CD4-positive, alpha-beta memory T cell (primary cell): ENCODE data around the gene PLXNA2. TPM values are rescaled to one million over a fixed set of nuclear protein-coding genes. Genes with fewer than 3 reads are reported as not detected.

Experiments
- CTCF ChIA-PET: fragments of 350-600 bp; sonication (Branson Sonifier 250); formaldehyde crosslinking; loops from one replicate; lab custom pipeline; 2021; ENCODE audit warnings: inconsistent platforms; ENCODE audit not compliant: partially characterized antibody; lab: Charles Lee
- POLR2A ChIA-PET: fragments of 350-600 bp; sonication (Branson Sonifier 250); formaldehyde crosslinking; loops from one replicate; lab custom pipeline; 2021; ENCODE audit not compliant: partially characterized antibody; lab: Charles Lee
- DNase-seq, 5 donors: peaks; one replicate each; pipeline versions ENCODE4 v3.0.0 to v3.0.0-alpha.2; 2020 to 2022; ENCODE audit warnings: mixed read lengths in 1 of 5
- H3K27ac ChIP-seq: one replicate; pipeline ENCODE4 v1.7.0; 2013; ENCODE audit warnings: low read depth, low read length
- H3K27me3 ChIP-seq: 2 replicates; pipeline ENCODE4 v1.7.0; 2013; ENCODE audit warnings: mild to moderate bottlenecking, low read length, moderate library complexity; ENCODE audit not compliant: insufficient read depth
- H3K36me3 ChIP-seq: 2 replicates; pipeline ENCODE4 v1.7.0; 2013; ENCODE audit warnings: mild to moderate bottlenecking, low read length, moderate library complexity; ENCODE audit not compliant: insufficient read depth
- H3K4me1 ChIP-seq: 2 replicates; pipeline ENCODE4 v1.7.0; 2013; ENCODE audit warnings: mild to moderate bottlenecking, low read length, moderate library complexity; ENCODE audit not compliant: insufficient read depth
- H3K4me3 ChIP-seq, 2 donors: one replicate each; pipeline ENCODE4 v1.7.0; 2013; ENCODE audit warnings: low read length in 2 of 2, mild to moderate bottlenecking in 1 of 2
- H3K9me3 ChIP-seq, 2 donors: one replicate each; pipeline ENCODE4 v1.7.0; 2013; ENCODE audit warnings: low read length in 2 of 2, control low read depth in 1 of 2; ENCODE audit not compliant: control insufficient read depth in 1 of 2
- H3K27ac Mint-ChIP-seq, 7 donors: one replicate each; pipeline ENCODE4 v1.8.0; 2020 to 2021; ENCODE audit warnings: mixed read lengths in 7 of 7, mild to moderate bottlenecking in 6 of 7, inconsistent platforms in 3 of 7, moderate library complexity in 3 of 7
- H3K27me3 Mint-ChIP-seq, 2 donors: one replicate each; pipeline ENCODE4 v1.8.0; 2020 to 2021; ENCODE audit warnings: mixed read lengths in 2 of 2
- H3K36me3 Mint-ChIP-seq, 2 donors: one replicate each; pipeline ENCODE4 v1.8.0; 2020 to 2021; ENCODE audit warnings: mixed read lengths in 2 of 2, inconsistent platforms in 1 of 2, mild to moderate bottlenecking in 1 of 2
- H3K4me1 Mint-ChIP-seq, 4 donors: one replicate each; pipeline ENCODE4 v1.8.0; 2020 to 2021; ENCODE audit warnings: mixed read lengths in 4 of 4, mild to moderate bottlenecking in 1 of 4
- H3K4me3 Mint-ChIP-seq, 8 donors: one replicate each; pipeline ENCODE4 v1.8.0; 2020 to 2021; ENCODE audit warnings: mixed read lengths in 8 of 8, mild to moderate bottlenecking in 7 of 8, moderate library complexity in 6 of 8, inconsistent platforms in 3 of 8
- H3K9me3 Mint-ChIP-seq, 8 donors: one replicate each; pipeline ENCODE4 v1.8.0; 2020 to 2021; ENCODE audit warnings: mixed read lengths in 8 of 8, mild to moderate bottlenecking in 5 of 8, inconsistent platforms in 3 of 8, moderate library complexity in 1 of 8
- intact Hi-C: fragments of 100-400 bp; cut with micrococcal nuclease; formaldehyde crosslinking; loops from one replicate; pipeline ENCODE4 v1.15.1; 2023
- polyA plus RNA-seq, 2 donors: library from polyadenylated mRNA; unstranded; fragments of 300-500 nt; fragmentation: Illumina TruSeq; gene quantifications; one replicate each; pipeline ENCODE4 v1.2.3, GENCODE V29; 2021
- total RNA-seq, 2 experiments: library from RNA; stranded (reverse); gene quantifications; one replicate each; pipeline ENCODE4 v1.2.3, GENCODE V29; 2021

The PLXNA2 gene
- total and polyA plus RNA-seq, 4 experiments from 2014 or later = 0.10 to 4.0 (median 1.8) TPM

GRCh38 chr1:208272713-208273112 is 28.5 kb upstream of the PLXNA2 start:
- no peak overlapping the region for H3K4me3 Mint-ChIP-seq
- no peak overlapping the region for H3K27ac ChIP-seq
- H3K36me3 ChIP-seq = no peaks in the 10 kb centered on the region
- DNase-seq = no peak
- no peaks in the 10 kb centered on the region for H3K4me1 Mint-ChIP-seq
- H3K36me3 Mint-ChIP-seq = no peaks in the 10 kb centered on the region
- peaks cover 32 to 55% of the 10 kb centered on the region in 2 donors for H3K27me3 Mint-ChIP-seq
- H3K4me3 ChIP-seq = no peak overlapping the region
- no peaks in the 10 kb centered on the region for H3K27me3 ChIP-seq
- H3K9me3 Mint-ChIP-seq = no peaks in the 10 kb centered on the region
- H3K27ac Mint-ChIP-seq = no peak overlapping the region
- no peaks in the 10 kb centered on the region for H3K9me3 ChIP-seq
- intact Hi-C loops = no loop called here
- no peaks in the 10 kb centered on the region for H3K4me1 ChIP-seq
- CTCF ChIA-PET = no interaction called here
- POLR2A ChIA-PET = no interaction called here

GRCh38 chr1:208272311-208272710 is 28.1 kb upstream of the PLXNA2 start:
- peaks cover 32 to 56% of the 10 kb centered on the region in 2 donors for H3K27me3 Mint-ChIP-seq
- Histone ChIP-seq H3K36me3 (no peaks in the 10 kb centered on the region), H3K4me1 (no peaks in the 10 kb centered on the region), H3K27me3 (no peaks in the 10 kb centered on the region), H3K4me3 (no peak overlapping the region), H3K27ac (no peak overlapping the region), H3K9me3 (no peaks in the 10 kb centered on the region)
- ChIA-PET POLR2A (no interaction called here), CTCF (no interaction called here)
- H3K4me1 Mint-ChIP-seq = no peaks in the 10 kb centered on the region
- H3K36me3 Mint-ChIP-seq = no peaks in the 10 kb centered on the region
- H3K9me3 Mint-ChIP-seq = no peaks in the 10 kb centered on the region
- no peak overlapping the region for H3K4me3 Mint-ChIP-seq
- no peak overlapping the region for H3K27ac Mint-ChIP-seq
- intact Hi-C loops = no loop called here
- DNase-seq = no peak

- no peak for DNase-seq
- Histone ChIP-seq H3K9me3 (no peaks in the 10 kb centered on the region), H3K4me3 (no peak overlapping the region), H3K4me1 (no peaks in the 10 kb centered on the region), H3K27ac (no peak overlapping the region), H3K27me3 (no peaks in the 10 kb centered on the region), H3K36me3 (no peaks in the 10 kb centered on the region)
- Mint-ChIP-seq H3K4me3 (no peak overlapping the region), H3K36me3 (no peaks in the 10 kb centered on the region), H3K27me3 (peaks cover 25 to 51% of the 10 kb centered on the region in 2 donors), H3K27ac (no peak overlapping the region), H3K4me1 (no peaks in the 10 kb centered on the region), H3K9me3 (no peaks in the 10 kb centered on the region)
- ChIA-PET POLR2A (no interaction called here), CTCF (no interaction called here)
- intact Hi-C loops = no loop called here
These were observed 27.1 kb upstream of the PLXNA2 start for GRCh38 chr1:208271236-208271635.

GRCh38 chr1:208270651-208271141 is 26.5 kb upstream of the PLXNA2 start:
- Mint-ChIP-seq H3K27me3 (peaks cover 21 to 48% of the 10 kb centered on the region in 2 donors), H3K36me3 (no peaks in the 10 kb centered on the region), H3K9me3 (no peaks in the 10 kb centered on the region), H3K4me3 (no peak overlapping the region), H3K27ac (no peak overlapping the region), H3K4me1 (no peaks in the 10 kb centered on the region)
- Histone ChIP-seq H3K4me1 (no peaks in the 10 kb centered on the region), H3K27ac (no peak overlapping the region), H3K4me3 (no peak overlapping the region), H3K27me3 (no peaks in the 10 kb centered on the region), H3K36me3 (no peaks in the 10 kb centered on the region), H3K9me3 (no peaks in the 10 kb centered on the region)
- DNase-seq = no peak
- ChIA-PET POLR2A (no interaction called here), CTCF (interaction anchor here (1.2 kb wide), 1 partner anchor 26 kb away, joined by 3 read pairs; no protein-coding TSS in a partner anchor)
- intact Hi-C loops = no loop called here

- Mint-ChIP-seq H3K4me3 (no peak overlapping the region), H3K4me1 (no peaks in the 10 kb centered on the region), H3K27me3 (peaks cover 18 to 44% of the 10 kb centered on the region in 2 donors), H3K27ac (no peak overlapping the region), H3K36me3 (no peaks in the 10 kb centered on the region), H3K9me3 (no peaks in the 10 kb centered on the region)
- Histone ChIP-seq H3K27me3 (no peaks in the 10 kb centered on the region), H3K4me1 (no peaks in the 10 kb centered on the region), H3K4me3 (no peak overlapping the region), H3K27ac (no peak overlapping the region), H3K9me3 (no peaks in the 10 kb centered on the region), H3K36me3 (no peaks in the 10 kb centered on the region)
- ChIA-PET POLR2A (no interaction called here), CTCF (interaction anchor here (0.9 to 1.2 kb wide), 2 partner anchors 11 to 24 kb away, joined by 3 read pairs; no protein-coding TSS in a partner anchor)
- intact Hi-C loops = no loop called here
- DNase-seq = no peak
These were observed 25.1 kb upstream of the PLXNA2 start for GRCh38 chr1:208269338-208269666.

GRCh38 chr1:208268541-208269337 is 24.6 kb upstream of the PLXNA2 start:
- no peak overlapping the region for H3K4me3 ChIP-seq
- no peaks in the 10 kb centered on the region for H3K27me3 ChIP-seq
- no peak overlapping the region for H3K27ac ChIP-seq
- Mint-ChIP-seq H3K27ac (no peak overlapping the region), H3K9me3 (no peaks in the 10 kb centered on the region), H3K4me1 (no peaks in the 10 kb centered on the region), H3K36me3 (no peaks in the 10 kb centered on the region), H3K4me3 (no peak overlapping the region), H3K27me3 (peaks cover 18 to 41% of the 10 kb centered on the region in 2 donors)
- H3K9me3 ChIP-seq = no peaks in the 10 kb centered on the region
- H3K4me1 ChIP-seq = no peaks in the 10 kb centered on the region
- intact Hi-C loops = no loop called here
- CTCF ChIA-PET = no interaction called here
- DNase-seq = no peak
- H3K36me3 ChIP-seq = no peaks in the 10 kb centered on the region
- POLR2A ChIA-PET = no interaction called here

- POLR2A ChIA-PET = no interaction called here
- Mint-ChIP-seq H3K27me3 (peaks cover 20 to 35% of the 10 kb centered on the region in 2 donors), H3K4me3 (no peak overlapping the region), H3K9me3 (peaks cover 0 to 3% (median 1%) of the 10 kb centered on the region in 8 donors), H3K4me1 (no peaks in the 10 kb centered on the region), H3K36me3 (no peaks in the 10 kb centered on the region), H3K27ac (no peak overlapping the region)
- Histone ChIP-seq H3K27ac (no peak overlapping the region), H3K9me3 (no peaks in the 10 kb centered on the region), H3K36me3 (no peaks in the 10 kb centered on the region), H3K4me3 (no peak overlapping the region), H3K4me1 (no peaks in the 10 kb centered on the region), H3K27me3 (no peaks in the 10 kb centered on the region)
- CTCF ChIA-PET = no interaction called here
- no peak for DNase-seq
- intact Hi-C loops = no loop called here
These were observed 21.3 kb upstream of the PLXNA2 start for GRCh38 chr1:208265525-208265924.
